Activated naive CD8-positive, alpha-beta T cell (primary cell): ENCODE data around the gene TFF1.

Experiments used
- H3K27ac Mint-ChIP-seq: one replicate; pipeline ENCODE4 v1.8.0; 2021; ENCODE audit warnings: mixed read lengths
- H3K27me3 Mint-ChIP-seq: one replicate; pipeline ENCODE4 v1.8.0; 2021; ENCODE audit warnings: mixed read lengths
- H3K36me3 Mint-ChIP-seq: one replicate; pipeline ENCODE4 v1.8.0; 2021; ENCODE audit warnings: mixed read lengths
- H3K4me1 Mint-ChIP-seq: one replicate; pipeline ENCODE4 v1.8.0; 2021; ENCODE audit warnings: low read depth, mixed read lengths
- H3K4me3 Mint-ChIP-seq: one replicate; pipeline ENCODE4 v1.8.0; 2021; ENCODE audit warnings: mild to moderate bottlenecking, mixed read lengths
- H3K9me3 Mint-ChIP-seq: one replicate; pipeline ENCODE4 v1.8.0; 2021; ENCODE audit warnings: low read depth, mixed read lengths

Gene TFF1

DNA sequence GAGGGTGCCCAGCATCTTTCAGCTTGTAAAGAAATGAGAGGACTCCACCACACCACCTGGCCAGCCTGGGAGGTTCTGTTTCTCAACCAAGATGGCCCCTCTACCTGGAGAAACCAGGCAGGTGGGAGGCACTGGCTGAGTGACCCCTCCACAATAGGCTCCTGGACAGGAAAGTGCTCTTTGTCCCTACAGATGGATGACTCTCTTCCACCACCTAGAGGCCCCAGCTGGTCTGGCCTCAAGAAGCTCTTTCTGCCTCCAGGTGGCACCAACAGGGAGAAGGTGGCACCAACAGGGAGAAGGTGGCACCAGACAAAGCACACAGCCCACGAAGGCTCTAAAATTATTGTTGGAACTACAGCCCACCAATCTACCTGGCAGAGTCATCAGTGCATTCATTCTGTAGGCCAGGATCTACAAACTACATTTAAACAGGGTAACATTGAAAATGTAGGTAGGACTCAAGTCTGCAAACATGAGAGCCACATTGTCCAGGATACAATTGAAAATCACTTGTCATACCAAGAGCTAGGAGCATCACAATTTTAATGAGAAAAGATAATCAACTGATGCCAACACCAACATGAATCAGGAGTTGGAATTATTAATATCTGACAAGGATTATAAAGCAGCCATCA lies 15.1 kb upstream of the TFF1 start:
- no peak overlapping the region for H3K27ac Mint-ChIP-seq
- H3K9me3 Mint-ChIP-seq, result no peaks in the 10 kb centered on the region
- H3K36me3 Mint-ChIP-seq, result peaks cover 9% of the 10 kb centered on the region

DNA sequence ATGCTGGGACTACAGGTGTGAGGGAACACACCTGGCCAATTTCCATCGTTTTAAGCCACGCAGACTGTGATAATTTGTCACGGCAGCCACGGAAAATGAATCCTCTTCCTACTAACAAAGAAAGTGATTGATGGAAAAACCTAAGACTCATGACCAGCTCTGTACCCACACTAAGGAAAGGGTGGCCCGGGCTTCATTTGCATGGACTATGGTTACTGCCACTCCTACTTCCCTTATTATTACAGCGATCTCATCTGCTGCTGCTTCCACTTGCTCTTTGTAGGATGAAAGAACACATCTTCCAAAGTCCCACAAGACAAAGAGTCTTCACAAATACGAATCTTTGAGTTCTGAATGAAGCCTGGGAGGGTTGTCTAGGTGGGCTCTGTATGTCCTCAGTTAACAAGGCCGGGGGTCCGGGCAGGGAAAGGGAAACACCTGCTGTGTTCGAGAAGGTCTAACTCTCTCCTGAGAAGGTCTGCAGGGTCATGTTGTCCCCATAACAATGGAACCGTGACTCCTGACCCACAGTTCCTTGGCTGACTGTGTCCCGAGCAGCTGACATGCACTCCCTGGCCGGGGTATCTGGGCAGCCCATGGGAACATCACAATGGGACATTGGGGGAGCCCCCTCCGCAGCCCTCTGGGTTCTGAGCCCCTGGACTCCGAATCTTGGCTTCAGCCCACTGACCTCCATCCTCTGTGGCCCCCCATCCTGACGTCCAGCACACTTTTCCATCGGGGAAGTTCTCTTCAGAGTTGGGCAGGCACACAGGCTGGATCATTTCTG lies 13.3 kb upstream of the TFF1 start:
- Mint-ChIP-seq H3K4me3 (no peak overlapping the region), H3K36me3 (peaks cover 7% of the 10 kb centered on the region), H3K9me3 (no peaks in the 10 kb centered on the region), H3K27me3 (no peaks in the 10 kb centered on the region), H3K4me1 (peaks cover 14% of the 10 kb centered on the region), H3K27ac (no peak overlapping the region)

More for the DNA sequence above, 15.1 kb upstream of the TFF1 start:
- peaks cover 24% of the 10 kb centered on the region for H3K4me1 Mint-ChIP-seq
- H3K4me3 Mint-ChIP-seq, result no peak overlapping the region
- no peaks in the 10 kb centered on the region for H3K27me3 Mint-ChIP-seq

DNA sequence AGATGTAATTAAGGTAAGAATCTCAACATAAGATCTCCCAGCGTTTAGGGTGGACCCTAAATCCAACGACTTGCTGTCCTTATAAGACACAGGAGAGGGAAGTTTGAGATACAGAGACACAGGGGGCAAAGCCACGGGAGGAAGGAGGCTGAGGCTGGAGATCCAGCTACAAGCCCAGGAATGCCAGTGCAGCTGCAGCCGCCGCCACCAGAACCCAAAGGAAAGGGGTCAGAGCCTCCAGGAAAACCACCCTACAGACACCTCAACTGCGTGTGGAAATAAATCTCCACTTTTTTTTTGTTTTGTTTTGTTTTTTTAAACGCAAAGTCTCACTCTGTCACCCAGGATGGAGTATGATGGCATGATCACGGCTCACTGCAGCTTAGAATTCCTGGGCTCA lies 12.1 kb upstream of the TFF1 start:
- H3K4me3 Mint-ChIP-seq, result no peak overlapping the region
- no peak overlapping the region for H3K27ac Mint-ChIP-seq
- H3K27me3 Mint-ChIP-seq, result no peaks in the 10 kb centered on the region
- H3K36me3 Mint-ChIP-seq, result peaks cover 7% of the 10 kb centered on the region
- H3K4me1 Mint-ChIP-seq, result peaks cover 12% of the 10 kb centered on the region
- H3K9me3 Mint-ChIP-seq, result no peaks in the 10 kb centered on the region

GRCh38 chr21:42377951-42378340 lies 11.6 kb upstream of the TFF1 start:
- Mint-ChIP-seq H3K4me3 (no peak overlapping the region), H3K27me3 (no peaks in the 10 kb centered on the region), H3K27ac (no peak overlapping the region), H3K4me1 (peaks cover 17% of the 10 kb centered on the region), H3K9me3 (no peaks in the 10 kb centered on the region), H3K36me3 (peaks cover 7% of the 10 kb centered on the region)

- peaks cover 7% of the 10 kb centered on the region for H3K36me3 Mint-ChIP-seq
- H3K4me1 Mint-ChIP-seq, result peaks cover 16% of the 10 kb centered on the region
- no peak overlapping the region for H3K27ac Mint-ChIP-seq
- no peaks in the 10 kb centered on the region for H3K27me3 Mint-ChIP-seq
- no peaks in the 10 kb centered on the region for H3K9me3 Mint-ChIP-seq
- H3K4me3 Mint-ChIP-seq, result no peak overlapping the region
Measured at GRCh38 chr21:42377211-42377950, 11.0 kb upstream of the TFF1 start.

DNA sequence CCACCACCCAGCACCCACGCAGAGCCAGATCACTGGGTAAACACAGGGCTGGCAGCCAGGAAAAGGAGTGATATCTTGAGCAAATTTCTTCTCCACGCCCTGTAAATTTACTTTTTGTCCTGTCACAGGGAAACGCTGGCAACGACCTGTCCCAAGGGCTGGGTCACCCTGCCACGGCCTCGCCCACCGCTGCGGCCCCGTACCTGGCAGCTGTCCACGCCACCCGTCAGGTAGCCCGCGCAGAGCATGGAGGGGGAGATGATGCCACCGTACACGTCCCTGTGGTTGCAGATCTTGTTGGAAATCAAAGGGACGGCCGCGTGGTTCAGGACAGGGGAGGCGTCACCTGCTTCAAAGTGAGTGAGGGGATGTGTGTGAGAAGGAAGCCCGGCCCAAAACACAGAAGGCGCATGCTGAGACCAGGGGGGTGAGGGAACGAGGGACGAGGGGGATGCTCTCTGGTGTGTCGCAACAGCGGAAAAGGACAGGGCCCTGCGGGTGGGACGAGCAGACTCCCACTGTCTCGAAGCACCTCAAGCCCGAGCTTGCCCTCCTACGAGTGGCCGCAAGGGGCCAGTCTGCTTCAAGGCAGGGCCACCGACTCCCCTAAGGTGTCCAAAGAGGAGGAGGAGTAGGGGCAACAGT lies 10.1 kb upstream of the TFF1 start:
- Mint-ChIP-seq H3K4me1 (peaks cover 14% of the 10 kb centered on the region), H3K27ac (no peak overlapping the region), H3K36me3 (peaks cover under 1% of the 10 kb centered on the region), H3K4me3 (no peak overlapping the region), H3K9me3 (no peaks in the 10 kb centered on the region), H3K27me3 (no peaks in the 10 kb centered on the region)

DNA sequence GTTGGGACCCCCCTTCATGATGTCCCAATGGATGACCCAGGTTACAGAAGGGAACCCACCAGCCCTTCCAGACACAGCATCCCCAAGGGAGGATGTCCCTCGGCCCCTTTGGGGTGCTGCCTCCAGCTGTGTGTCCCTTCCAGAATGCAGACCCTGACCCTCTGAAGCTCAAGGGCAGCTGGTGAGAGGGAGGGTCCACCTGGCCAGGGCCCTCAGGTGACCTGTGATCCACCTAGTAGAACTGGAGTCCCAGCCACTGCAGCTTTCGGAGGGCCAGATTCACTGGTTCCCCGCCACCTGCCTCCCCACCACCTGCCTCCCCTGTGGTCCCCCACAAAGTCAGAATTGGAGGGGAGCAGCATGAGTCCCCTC lies 9.6 kb upstream of the TFF1 start:
- Mint-ChIP-seq H3K4me3 (no peak overlapping the region), H3K4me1 (peaks cover 13% of the 10 kb centered on the region), H3K27ac (no peak overlapping the region), H3K27me3 (no peaks in the 10 kb centered on the region), H3K9me3 (no peaks in the 10 kb centered on the region), H3K36me3 (no peaks in the 10 kb centered on the region)

DNA sequence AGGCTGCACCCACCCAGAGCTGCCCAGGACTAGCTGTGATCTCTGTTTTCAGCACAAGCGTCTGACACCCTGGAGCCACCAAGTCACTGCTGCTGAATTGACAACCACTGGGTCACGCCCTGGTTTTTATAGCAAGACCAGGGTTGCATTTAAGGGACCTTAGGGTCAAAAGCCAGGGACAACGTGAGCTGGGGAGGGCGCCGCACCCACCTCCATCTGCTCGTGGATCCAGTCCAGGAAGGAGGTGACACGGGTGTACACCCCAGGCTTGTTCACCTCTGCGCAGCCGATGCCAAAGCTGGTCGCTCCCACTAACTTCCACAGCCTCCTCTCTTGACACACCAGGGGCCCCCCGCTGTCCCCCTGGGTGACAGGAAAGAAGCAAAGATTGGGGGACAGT lies 9.2 kb upstream of the TFF1 start:
- H3K36me3 Mint-ChIP-seq, result no peaks in the 10 kb centered on the region
- no peak overlapping the region for H3K4me3 Mint-ChIP-seq
- no peaks in the 10 kb centered on the region for H3K9me3 Mint-ChIP-seq
- H3K27me3 Mint-ChIP-seq, result no peaks in the 10 kb centered on the region
- H3K27ac Mint-ChIP-seq, result no peak overlapping the region
- peaks cover 13% of the 10 kb centered on the region for H3K4me1 Mint-ChIP-seq

DNA sequence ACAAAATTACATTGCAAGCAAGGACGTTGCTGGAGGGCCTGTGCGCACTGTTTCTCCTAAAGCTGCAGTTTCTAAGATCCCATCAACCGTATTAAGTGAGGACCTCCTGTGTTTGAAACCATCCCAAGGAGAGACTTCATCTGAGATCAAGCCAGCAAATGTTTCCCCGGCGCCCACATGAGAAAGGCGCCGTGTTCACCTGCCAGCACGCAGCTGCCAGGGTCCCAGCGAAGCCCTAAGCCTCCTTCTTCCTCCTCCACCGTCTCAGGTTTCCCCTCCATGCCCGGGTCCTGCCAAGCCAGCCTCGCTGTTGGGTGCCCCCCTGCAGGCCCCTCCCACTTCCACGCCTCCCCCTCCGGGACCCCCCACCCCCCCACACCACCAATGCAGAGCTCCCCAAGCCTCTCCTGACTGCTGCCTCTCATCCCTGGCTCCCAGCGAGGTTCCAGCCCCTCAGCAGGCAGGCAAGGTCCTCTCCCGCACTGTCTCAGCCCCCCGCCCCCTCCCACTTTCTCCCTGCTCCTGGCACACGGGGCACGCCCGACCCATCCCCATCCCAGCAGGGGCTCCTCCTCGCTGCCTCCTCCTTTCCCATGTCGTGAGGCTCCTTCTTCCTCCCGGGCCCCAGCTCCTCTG lies 8.6 kb upstream of the TFF1 start:
- peaks cover 13% of the 10 kb centered on the region for H3K4me1 Mint-ChIP-seq
- H3K4me3 Mint-ChIP-seq, result no peak overlapping the region
- H3K27me3 Mint-ChIP-seq, result no peaks in the 10 kb centered on the region
- H3K27ac Mint-ChIP-seq, result peak overlapping the region; percentile 16
- H3K36me3 Mint-ChIP-seq, result no peaks in the 10 kb centered on the region
- no peaks in the 10 kb centered on the region for H3K9me3 Mint-ChIP-seq

GRCh38 chr21:42374457-42374856 lies 8.1 kb upstream of the TFF1 start:
- H3K27me3 Mint-ChIP-seq, result no peaks in the 10 kb centered on the region
- H3K36me3 Mint-ChIP-seq, result no peaks in the 10 kb centered on the region
- H3K27ac Mint-ChIP-seq, result peak overlapping the region; percentile 46
- no peak overlapping the region for H3K4me3 Mint-ChIP-seq
- H3K9me3 Mint-ChIP-seq, result no peaks in the 10 kb centered on the region
- H3K4me1 Mint-ChIP-seq, result peaks cover 13% of the 10 kb centered on the region

GRCh38 chr21:42373908-42374455 lies 7.6 kb upstream of the TFF1 start:
- Mint-ChIP-seq H3K4me3 (no peak overlapping the region), H3K9me3 (no peaks in the 10 kb centered on the region), H3K27ac (peak overlapping the region; percentile 46), H3K4me1 (peaks cover 13% of the 10 kb centered on the region), H3K27me3 (no peaks in the 10 kb centered on the region), H3K36me3 (no peaks in the 10 kb centered on the region)

DNA sequence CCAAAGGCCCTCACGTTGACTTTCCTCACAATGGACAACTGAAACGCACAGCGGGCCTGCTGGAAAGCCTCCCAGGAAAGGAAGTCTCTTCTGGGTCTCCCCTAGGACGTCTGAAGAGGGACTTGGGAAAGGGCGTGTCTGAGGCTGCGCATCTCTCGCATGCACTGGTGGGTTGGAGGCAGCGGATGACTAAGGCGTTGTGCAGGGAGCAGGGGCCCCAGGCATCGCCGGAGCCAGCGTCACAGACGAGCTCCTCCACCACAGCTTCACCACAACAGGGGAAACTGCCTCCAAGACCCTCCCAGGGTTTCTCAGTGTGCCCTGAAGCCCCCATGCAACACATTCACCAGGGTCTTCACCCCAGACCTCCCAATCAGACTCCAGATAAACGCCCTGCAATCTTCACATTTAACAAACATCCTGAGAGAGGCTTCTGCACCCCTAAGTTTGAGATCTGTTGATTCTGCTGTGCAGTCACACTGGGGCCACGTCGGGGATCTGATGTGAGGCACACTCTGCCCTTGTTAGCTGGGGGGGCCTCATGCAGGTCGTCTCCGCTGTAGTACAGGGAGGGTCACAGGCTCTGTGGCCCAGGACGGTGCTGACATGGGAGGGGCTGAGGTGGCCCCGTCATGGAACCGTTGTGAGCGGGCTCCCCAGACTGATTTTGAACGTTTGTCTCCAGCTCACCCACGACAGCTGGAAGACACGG lies 7.0 kb upstream of the TFF1 start:
- no peaks in the 10 kb centered on the region for H3K9me3 Mint-ChIP-seq
- H3K4me3 Mint-ChIP-seq, result peak overlapping the region; percentile 42
- H3K36me3 Mint-ChIP-seq, result no peaks in the 10 kb centered on the region
- no peaks in the 10 kb centered on the region for H3K27me3 Mint-ChIP-seq
- H3K27ac Mint-ChIP-seq, result no peak overlapping the region
- peaks cover 13% of the 10 kb centered on the region for H3K4me1 Mint-ChIP-seq

- Mint-ChIP-seq H3K27ac (no peak overlapping the region), H3K4me3 (no peak overlapping the region), H3K36me3 (no peaks in the 10 kb centered on the region)
Measured at GRCh38 chr21:42370894-42371654, 4.7 kb upstream of the TFF1 start.

More at GRCh38 chr21:42370894-42371654, 4.7 kb upstream of the TFF1 start:
- Mint-ChIP-seq H3K27me3 (no peaks in the 10 kb centered on the region), H3K9me3 (no peaks in the 10 kb centered on the region), H3K4me1 (peaks cover 13% of the 10 kb centered on the region)
